GM12892 (cell line): ENCODE results near the gene LY6G5B.

ENCODE experiments used
- POLR2A ChIP-seq: IDR thresholded peaks from 2 replicates; pipeline ENCODE4 v1.6.1; 2011; ENCODE audit warnings: low read depth, low read length, control low read depth
- POLR2AphosphoS5 ChIP-seq: IDR thresholded peaks from 2 replicates; pipeline ENCODE4 v1.6.1; 2011; ENCODE audit warnings: low read depth, low read length, control low read depth
- TAF1 ChIP-seq: IDR thresholded peaks from 2 replicates; pipeline ENCODE4 v1.6.1; 2011; ENCODE audit warnings: low read depth, mild to moderate bottlenecking, control low read depth, low read length, borderline replicate concordance

GRCh38 chr6:31690231-31691077 is 20.7 kb downstream of the LY6G5B start:
- TF ChIP-seq POLR2AphosphoS5 (no peak), TAF1 (no peak), POLR2A (no peak)
